Activated CD8-positive, alpha-beta memory T cell treated with anti-CD3 and anti-CD28 coated beads, Interleukin-2, amount 50 U/mL, for 24 hours (primary cell): ENCODE results near the gene S100A13.

ENCODE experiments used
- DNase-seq: peaks from one replicate; pipeline ENCODE4 v3.0.0-alpha.2; 2020; ENCODE audit errors: extremely low read depth

Gene S100A13

GRCh38 chr1:153570874-153571273 lies 56.4 kb downstream of the S100A13 start:
- DNase-seq, result no peak

- DNase-seq, result no peak
Observed at GRCh38 chr1:153569465-153569864, 57.8 kb downstream of the S100A13 start.
